K562 (cell line): ENCODE measurements around the gene PPP1CB. TPM values are rescaled to one million over a fixed set of nuclear protein-coding genes. Genes with fewer than 3 reads are reported as not detected.

Experiments used
- POU5F1 ChIP-seq: fragments of 150-350 bp; IDR thresholded peaks from 2 replicates; pipeline ENCODE4 v1.6.1; 2014; ENCODE audit warnings: borderline replicate concordance, low read length, low read depth, mild to moderate bottlenecking; ENCODE audit not compliant: partially characterized antibody
- ZNF217 ChIP-seq: sonication (generic); formaldehyde crosslinking; IDR thresholded peaks from 2 replicates; pipeline ENCODE4 v1.8.0; 2022; ENCODE audit warnings: mild to moderate bottlenecking, missing genetic modification reagents
- polyA plus RNA-seq, 8 experiments: library from polyadenylated mRNA; depleted of rRNA in 4 of 8; stranded (reverse) in 5 of 8; unstranded in 3 of 8; fragments of >200 nt; fragmentation: Nextera tagmentation in 2 of 8; fragmentation: Illumina TruSeq in 1 of 8; extraction: Ambion mirVana in 2 of 8; extraction: Trizol in 1 of 8; gene quantifications; 2 replicates each; pipeline versions ENCODE4 v1.2.1 to v1.2.3, GENCODE V29; 2011 to 2014; ENCODE audit warnings: inconsistent platforms in 1 of 8, missing spikeins in 1 of 8
- total RNA-seq, 7 experiments: library from RNA; depleted of rRNA in 6 of 7; stranded (reverse); fragments of >200 nt in 6 of 7; fragmentation: Illumina TruSeq in 2 of 7; extraction: Trizol in 2 of 7; gene quantifications; 2 replicates each; pipeline versions ENCODE4 v1.2.1 to v1.2.3, GENCODE V29; 2011 to 2021; ENCODE audit warnings: low replicate concordance in 1 of 7
- TF ChIP-seq, protein P1 (sequence below): sonication (generic); formaldehyde crosslinking; IDR thresholded peaks from 2 replicates; pipeline ENCODE4 v1.8.1; 2023; ENCODE audit warnings: missing genetic modification reagents, mild to moderate bottlenecking, borderline replicate concordance
- TF ChIP-seq, protein P2 (sequence below): fragments of 250-450 bp; sonication (Bioruptor Pico); IDR thresholded peaks from 2 replicates; pipeline ENCODE4 v1.5.0; 2021; ENCODE audit warnings: mild to moderate bottlenecking, borderline replicate concordance
- TF ChIP-seq, protein P3 (sequence below), 2 experiments: IDR thresholded peaks; 2 replicates each; pipeline ENCODE4 v1.6.1; 2011; ENCODE audit warnings: borderline replicate concordance in 1 of 2, control low read depth in 1 of 2, low read depth in 1 of 2, low read length in 1 of 2, mild to moderate bottlenecking in 1 of 2, mixed read lengths in 1 of 2, moderate library complexity in 1 of 2; ENCODE audit not compliant: insufficient read depth in 1 of 2, insufficient read length in 1 of 2, poor library complexity in 1 of 2, severe bottlenecking in 1 of 2; ENCODE audit errors: extremely low read depth in 1 of 2
- TF ChIP-seq, protein P4 (sequence below): fragments of 250-450 bp; sonication (Bioruptor Pico); IDR thresholded peaks from 2 replicates; pipeline ENCODE4 v1.6.1; 2021; ENCODE audit warnings: mild to moderate bottlenecking

The PPP1CB gene
- total and polyA plus RNA-seq, 9 of the 15 experiments (the other 6 are each of a cell fraction or from before 2014, with no cell fraction given): 25.6 to 118 (median 58.9) TPM

DNA sequence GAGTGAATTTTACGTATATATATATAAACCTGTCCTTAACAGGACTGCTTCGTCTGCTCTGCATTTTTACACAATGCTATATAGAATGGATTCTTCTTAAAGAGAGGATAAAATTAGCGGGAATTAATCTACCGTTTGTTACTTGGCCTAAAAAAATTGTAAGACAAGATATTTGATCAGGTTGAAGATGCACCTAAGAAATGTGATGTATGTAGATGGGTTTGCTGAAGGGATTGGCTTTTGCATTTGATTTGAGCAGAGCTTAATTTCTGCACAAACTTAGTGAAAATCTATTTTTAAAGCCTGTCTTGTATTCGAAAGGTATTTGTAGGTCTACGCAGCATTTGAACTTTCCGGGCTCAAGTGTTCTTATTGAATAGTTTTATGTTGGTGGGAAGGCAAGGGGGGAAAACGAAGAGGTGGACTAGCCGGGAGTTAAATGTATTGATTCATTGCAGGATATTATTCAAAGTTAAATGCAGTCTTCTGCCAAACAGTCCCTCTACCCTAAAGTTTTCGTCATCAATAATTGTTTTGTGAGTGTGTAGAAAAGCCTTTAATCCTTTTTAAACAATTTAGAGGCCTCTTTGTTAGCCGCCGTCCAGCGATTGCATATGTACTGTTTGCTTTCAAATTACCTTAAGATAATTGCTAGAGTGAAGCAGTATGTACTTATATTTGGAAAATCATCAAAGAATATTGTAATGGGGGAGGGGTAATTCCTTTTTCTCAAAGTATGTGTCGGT, 1.2 kb downstream of the PPP1CB start (continued):
- TF ChIP-seq, protein P1, sequence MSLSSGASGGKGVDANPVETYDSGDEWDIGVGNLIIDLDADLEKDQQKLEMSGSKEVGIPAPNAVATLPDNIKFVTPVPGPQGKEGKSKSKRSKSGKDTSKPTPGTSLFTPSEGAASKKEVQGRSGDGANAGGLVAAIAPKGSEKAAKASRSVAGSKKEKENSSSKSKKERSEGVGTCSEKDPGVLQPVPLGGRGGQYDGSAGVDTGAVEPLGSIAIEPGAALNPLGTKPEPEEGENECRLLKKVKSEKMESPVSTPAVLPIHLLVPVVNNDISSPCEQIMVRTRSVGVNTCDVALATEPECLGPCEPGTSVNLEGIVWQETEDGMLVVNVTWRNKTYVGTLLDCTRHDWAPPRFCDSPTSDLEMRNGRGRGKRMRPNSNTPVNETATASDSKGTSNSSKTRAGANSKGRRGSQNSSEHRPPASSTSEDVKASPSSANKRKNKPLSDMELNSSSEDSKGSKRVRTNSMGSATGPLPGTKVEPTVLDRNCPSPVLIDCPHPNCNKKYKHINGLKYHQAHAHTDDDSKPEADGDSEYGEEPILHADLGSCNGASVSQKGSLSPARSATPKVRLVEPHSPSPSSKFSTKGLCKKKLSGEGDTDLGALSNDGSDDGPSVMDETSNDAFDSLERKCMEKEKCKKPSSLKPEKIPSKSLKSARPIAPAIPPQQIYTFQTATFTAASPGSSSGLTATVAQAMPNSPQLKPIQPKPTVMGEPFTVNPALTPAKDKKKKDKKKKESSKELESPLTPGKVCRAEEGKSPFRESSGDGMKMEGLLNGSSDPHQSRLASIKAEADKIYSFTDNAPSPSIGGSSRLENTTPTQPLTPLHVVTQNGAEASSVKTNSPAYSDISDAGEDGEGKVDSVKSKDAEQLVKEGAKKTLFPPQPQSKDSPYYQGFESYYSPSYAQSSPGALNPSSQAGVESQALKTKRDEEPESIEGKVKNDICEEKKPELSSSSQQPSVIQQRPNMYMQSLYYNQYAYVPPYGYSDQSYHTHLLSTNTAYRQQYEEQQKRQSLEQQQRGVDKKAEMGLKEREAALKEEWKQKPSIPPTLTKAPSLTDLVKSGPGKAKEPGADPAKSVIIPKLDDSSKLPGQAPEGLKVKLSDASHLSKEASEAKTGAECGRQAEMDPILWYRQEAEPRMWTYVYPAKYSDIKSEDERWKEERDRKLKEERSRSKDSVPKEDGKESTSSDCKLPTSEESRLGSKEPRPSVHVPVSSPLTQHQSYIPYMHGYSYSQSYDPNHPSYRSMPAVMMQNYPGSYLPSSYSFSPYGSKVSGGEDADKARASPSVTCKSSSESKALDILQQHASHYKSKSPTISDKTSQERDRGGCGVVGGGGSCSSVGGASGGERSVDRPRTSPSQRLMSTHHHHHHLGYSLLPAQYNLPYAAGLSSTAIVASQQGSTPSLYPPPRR: no peak
- no peak for TF ChIP-seq POU5F1
- TF ChIP-seq, protein P2, sequence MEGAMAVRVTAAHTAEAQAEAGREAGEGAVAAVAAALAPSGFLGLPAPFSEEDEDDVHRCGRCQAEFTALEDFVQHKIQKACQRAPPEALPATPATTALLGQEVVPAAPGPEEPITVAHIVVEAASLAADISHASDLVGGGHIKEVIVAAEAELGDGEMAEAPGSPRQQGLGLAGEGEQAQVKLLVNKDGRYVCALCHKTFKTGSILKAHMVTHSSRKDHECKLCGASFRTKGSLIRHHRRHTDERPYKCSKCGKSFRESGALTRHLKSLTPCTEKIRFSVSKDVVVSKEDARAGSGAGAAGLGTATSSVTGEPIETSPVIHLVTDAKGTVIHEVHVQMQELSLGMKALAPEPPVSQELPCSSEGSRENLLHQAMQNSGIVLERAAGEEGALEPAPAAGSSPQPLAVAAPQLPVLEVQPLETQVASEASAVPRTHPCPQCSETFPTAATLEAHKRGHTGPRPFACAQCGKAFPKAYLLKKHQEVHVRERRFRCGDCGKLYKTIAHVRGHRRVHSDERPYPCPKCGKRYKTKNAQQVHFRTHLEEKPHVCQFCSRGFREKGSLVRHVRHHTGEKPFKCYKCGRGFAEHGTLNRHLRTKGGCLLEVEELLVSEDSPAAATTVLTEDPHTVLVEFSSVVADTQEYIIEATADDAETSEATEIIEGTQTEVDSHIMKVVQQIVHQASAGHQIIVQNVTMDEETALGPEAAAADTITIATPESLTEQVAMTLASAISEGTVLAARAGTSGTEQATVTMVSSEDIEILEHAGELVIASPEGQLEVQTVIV (CRISPR knock-in tag): no peak
- TF ChIP-seq ZNF217 (CRISPR knock-in tag): no peak
- TF ChIP-seq, protein P3, sequence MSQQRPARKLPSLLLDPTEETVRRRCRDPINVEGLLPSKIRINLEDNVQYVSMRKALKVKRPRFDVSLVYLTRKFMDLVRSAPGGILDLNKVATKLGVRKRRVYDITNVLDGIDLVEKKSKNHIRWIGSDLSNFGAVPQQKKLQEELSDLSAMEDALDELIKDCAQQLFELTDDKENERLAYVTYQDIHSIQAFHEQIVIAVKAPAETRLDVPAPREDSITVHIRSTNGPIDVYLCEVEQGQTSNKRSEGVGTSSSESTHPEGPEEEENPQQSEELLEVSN (IDR thresholded peaks at IDR 0.05; ENCODE audit: borderline replicate concordance in 1 of 2, extremely low read depth in 1 of 2, insufficient read depth in 1 of 2, insufficient read length in 1 of 2, low read depth in 1 of 2, low read length in 1 of 2, poor library complexity in 1 of 2, severe bottlenecking in 1 of 2): no peak
- TF ChIP-seq, protein P4, sequence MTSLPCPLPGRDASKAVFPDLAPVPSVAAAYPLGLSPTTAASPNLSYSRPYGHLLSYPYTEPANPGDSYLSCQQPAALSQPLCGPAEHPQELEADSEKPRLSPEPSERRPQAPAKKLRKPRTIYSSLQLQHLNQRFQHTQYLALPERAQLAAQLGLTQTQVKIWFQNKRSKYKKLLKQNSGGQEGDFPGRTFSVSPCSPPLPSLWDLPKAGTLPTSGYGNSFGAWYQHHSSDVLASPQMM: no peak
